ENCODE measurements around the gene TSPAN4. TPM values are rescaled to one million over a fixed set of nuclear protein-coding genes. Genes with fewer than 3 reads are reported as not detected.

Gene TSPAN4
- total and polyA plus RNA-seq, 10 of the 15 experiments (the other 5 are each of a cell fraction or from before 2014, with no cell fraction given): 0.37 to 14.0 (median 8.5) TPM; not detected in 1

DNA sequence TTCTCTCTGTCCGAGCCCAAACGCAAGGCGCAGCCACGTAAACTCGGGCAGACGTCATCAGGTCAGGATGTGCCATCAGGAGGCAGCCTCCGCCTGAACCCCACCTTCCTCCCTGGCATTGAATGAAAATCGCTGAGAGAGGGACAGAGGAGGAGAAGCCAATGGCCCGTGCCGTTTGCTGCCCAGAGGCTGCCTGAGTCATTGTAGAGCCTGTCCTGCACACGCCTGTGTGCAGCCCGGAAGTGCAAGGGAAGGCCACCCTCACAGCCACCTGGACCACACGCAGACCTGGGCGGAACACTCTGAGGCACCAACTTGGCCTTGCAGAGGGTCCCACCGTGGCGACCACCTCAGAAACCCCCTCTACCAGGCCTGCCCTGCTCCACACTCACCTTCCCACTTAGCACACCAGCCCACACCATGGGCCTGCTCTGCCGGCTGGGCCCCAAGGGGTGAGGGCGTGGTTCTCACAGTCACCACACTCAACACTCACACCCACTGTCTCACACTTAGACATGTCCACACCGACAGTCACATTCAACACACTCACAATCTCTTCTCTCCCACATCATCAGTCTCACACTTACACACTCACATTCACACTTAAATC is 58.9 kb downstream of the TSPAN4 start:
- TF ChIP-seq POLR2AphosphoS5 (IDR thresholded peaks at IDR 0.05; ENCODE audit: low read length): no peak
- TF ChIP-seq, protein P1, sequence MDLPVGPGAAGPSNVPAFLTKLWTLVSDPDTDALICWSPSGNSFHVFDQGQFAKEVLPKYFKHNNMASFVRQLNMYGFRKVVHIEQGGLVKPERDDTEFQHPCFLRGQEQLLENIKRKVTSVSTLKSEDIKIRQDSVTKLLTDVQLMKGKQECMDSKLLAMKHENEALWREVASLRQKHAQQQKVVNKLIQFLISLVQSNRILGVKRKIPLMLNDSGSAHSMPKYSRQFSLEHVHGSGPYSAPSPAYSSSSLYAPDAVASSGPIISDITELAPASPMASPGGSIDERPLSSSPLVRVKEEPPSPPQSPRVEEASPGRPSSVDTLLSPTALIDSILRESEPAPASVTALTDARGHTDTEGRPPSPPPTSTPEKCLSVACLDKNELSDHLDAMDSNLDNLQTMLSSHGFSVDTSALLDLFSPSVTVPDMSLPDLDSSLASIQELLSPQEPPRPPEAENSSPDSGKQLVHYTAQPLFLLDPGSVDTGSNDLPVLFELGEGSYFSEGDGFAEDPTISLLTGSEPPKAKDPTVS (IDR thresholded peaks at IDR 0.05; ENCODE audit: low read depth, low read length): no peak
- POLR2A ChIA-PET: no interaction called here
- H3K4me3 ChIP-seq: no peak overlapping the region
- BruUV-seq (replicated peaks): no TSS peak
- H3K4me1 ChIP-seq (ENCODE audit: control insufficient read depth, insufficient read depth, low read length): no peaks in the 10 kb centered on the region
- H3K27me3 ChIP-seq (replicated peaks in 1 of 2; ENCODE audit: control insufficient read depth in 2 of 2, insufficient read depth in 2 of 2, low read length in 1 of 2): no peaks in the 10 kb centered on the region
- no peaks in the 10 kb centered on the region for H3K9me3 ChIP-seq (replicated peaks; ENCODE audit: control insufficient read depth, insufficient read depth, low read length)
- H2AFZ ChIP-seq (ENCODE audit: control insufficient read depth, low read depth, low read length): no peak overlapping the region
- H3K9ac ChIP-seq (ENCODE audit: control insufficient read depth, insufficient read depth, low read length): no peak overlapping the region
- in situ Hi-C loops (cut with MboI): no loop called here
- peaks cover 8 to 41% of the 10 kb centered on the region in 2 experiments for H3K36me3 ChIP-seq (ENCODE audit: control insufficient read depth in 2 of 2, insufficient read depth in 2 of 2, low read length in 1 of 2)
- RAD21 ChIA-PET (ENCODE audit: unreplicated experiment): no interaction called here
- FAIRE-seq (no peak), ATAC-seq (no peak), DNase-seq (ENCODE audit: low read depth, low spot score) (no peak)
- SMC1A ChIA-PET (ENCODE audit: uncharacterized antibody, unreplicated experiment): no interaction called here
- no peak overlapping the region for H3K4me2 ChIP-seq (ENCODE audit: control insufficient read depth, insufficient read depth)
- H3K27ac ChIP-seq (ENCODE audit: control insufficient read depth, insufficient read depth): no peak overlapping the region
- 98% methylated on average over 19 of the region's 19 CpGs for WGBS (ENCODE audit: insufficient coverage, insufficient replicate concordance, low lambda C conversion rate, missing lambda C conversion rate)
- CTCF ChIA-PET: no interaction called here
- H3K79me2 ChIP-seq (ENCODE audit: control insufficient read depth, insufficient read depth, low read length): no peaks in the 10 kb centered on the region; the same call in 1 of the 2 replicates
- no peaks in the 10 kb centered on the region for H4K20me1 ChIP-seq (ENCODE audit: control insufficient read depth, insufficient read depth)
- intact Hi-C loops (cut with micrococcal nuclease; ENCODE audit: unreplicated experiment): no loop called here

DNA sequence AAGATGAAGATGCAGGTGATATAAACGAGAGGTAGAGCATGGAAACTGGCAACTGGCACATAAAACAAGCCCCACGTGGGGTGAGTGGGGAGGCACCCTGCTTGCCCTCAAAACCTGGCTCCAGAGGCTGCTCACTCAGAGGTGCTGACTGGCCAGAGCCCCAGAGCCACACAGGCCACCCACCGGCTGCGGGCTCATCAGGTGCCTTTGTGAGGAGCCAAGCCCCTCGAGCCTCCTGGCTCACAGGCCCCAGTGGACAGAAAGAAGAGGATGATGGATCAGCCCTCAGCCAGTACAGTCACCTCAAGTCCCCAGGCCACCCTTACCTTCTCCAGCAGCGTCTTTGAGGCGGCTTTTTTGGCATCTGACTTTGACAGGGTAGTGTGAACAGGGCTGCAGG is 61.7 kb downstream of the TSPAN4 start:
- Histone ChIP-seq H4K20me1 (ENCODE audit: control insufficient read depth, insufficient read depth) (no peaks in the 10 kb centered on the region), H3K79me2 (ENCODE audit: control insufficient read depth, insufficient read depth, low read length) (peaks cover 8% of the 10 kb centered on the region), H3K27me3 (replicated peaks in 1 of 2; ENCODE audit: control insufficient read depth in 2 of 2, insufficient read depth in 2 of 2, low read length in 1 of 2) (no peaks in the 10 kb centered on the region), H3K4me1 (ENCODE audit: control insufficient read depth, insufficient read depth, low read length) (peaks cover 21% of the 10 kb centered on the region), H3K27ac (ENCODE audit: control insufficient read depth, insufficient read depth) (no peak overlapping the region), H3K36me3 (ENCODE audit: control insufficient read depth in 2 of 2, insufficient read depth in 2 of 2, low read length in 1 of 2) (peaks cover 8 to 31% of the 10 kb centered on the region in 2 experiments), H3K9ac (ENCODE audit: control insufficient read depth, insufficient read depth, low read length) (no peak overlapping the region), H2AFZ (ENCODE audit: control insufficient read depth, low read depth, low read length) (no peak overlapping the region), H3K9me3 (replicated peaks; ENCODE audit: control insufficient read depth, insufficient read depth, low read length) (no peaks in the 10 kb centered on the region), H3K4me2 (ENCODE audit: control insufficient read depth, insufficient read depth) (no peak overlapping the region), H3K4me3 (no peak overlapping the region)
- CTCF ChIA-PET: no interaction called here
- no peak for ATAC-seq
- intact Hi-C loops (cut with micrococcal nuclease; ENCODE audit: unreplicated experiment) (no loop called here), in situ Hi-C loops (cut with MboI) (no loop called here)
- SMC1A ChIA-PET (ENCODE audit: uncharacterized antibody, unreplicated experiment): no interaction called here
- 93% methylated on average over 7 of the region's 7 CpGs for WGBS (ENCODE audit: insufficient coverage, insufficient replicate concordance, low lambda C conversion rate, missing lambda C conversion rate)
- no TSS peak for BruUV-seq (replicated peaks)
- no peak for FAIRE-seq
- RAD21 ChIA-PET (ENCODE audit: unreplicated experiment): no interaction called here
- POLR2A ChIA-PET: no interaction called here
- DNase-seq (ENCODE audit: low read depth, low spot score): no peak
- TF ChIP-seq TCF7 (IDR thresholded peaks at IDR 0.05; ENCODE audit: borderline replicate concordance) (no peak), MTA3 (IDR thresholded peaks at IDR 0.05; ENCODE audit: borderline replicate concordance, low read length) (no peak), EGR1 (IDR thresholded peaks at IDR 0.05; ENCODE audit: borderline replicate concordance in 1 of 2, low read depth in 2 of 2, low read length in 2 of 2) (no peak), EED (IDR thresholded peaks at IDR 0.05; ENCODE audit: low read depth) (no peak), CHD1 (IDR thresholded peaks at IDR 0.05; ENCODE audit: low read depth, low read length) (no peak), PML (IDR thresholded peaks at IDR 0.05; ENCODE audit: low read length) (no peak), MTA2 (IDR thresholded peaks at IDR 0.05; ENCODE audit: low read depth) (no peak), ETV6 (conservative IDR thresholded peaks at IDR 0.05 in 1 of 2, IDR thresholded peaks at IDR 0.05 in 1 of 2; ENCODE audit: borderline replicate concordance in 1 of 2, low read depth in 1 of 2) (no peak), ZNF217 (IDR thresholded peaks at IDR 0.05) (no peak), ZNF384 (IDR thresholded peaks at IDR 0.05; ENCODE audit: borderline replicate concordance, low read depth, low read length) (no peak), STAT3 (IDR thresholded peaks at IDR 0.05; ENCODE audit: low read depth, low read length) (no peak)
- TF ChIP-seq, protein P2, sequence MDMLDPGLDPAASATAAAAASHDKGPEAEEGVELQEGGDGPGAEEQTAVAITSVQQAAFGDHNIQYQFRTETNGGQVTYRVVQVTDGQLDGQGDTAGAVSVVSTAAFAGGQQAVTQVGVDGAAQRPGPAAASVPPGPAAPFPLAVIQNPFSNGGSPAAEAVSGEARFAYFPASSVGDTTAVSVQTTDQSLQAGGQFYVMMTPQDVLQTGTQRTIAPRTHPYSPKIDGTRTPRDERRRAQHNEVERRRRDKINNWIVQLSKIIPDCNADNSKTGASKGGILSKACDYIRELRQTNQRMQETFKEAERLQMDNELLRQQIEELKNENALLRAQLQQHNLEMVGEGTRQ (IDR thresholded peaks at IDR 0.05; ENCODE audit: borderline replicate concordance, low read depth, low read length): no peak
- TF ChIP-seq, protein P3, sequence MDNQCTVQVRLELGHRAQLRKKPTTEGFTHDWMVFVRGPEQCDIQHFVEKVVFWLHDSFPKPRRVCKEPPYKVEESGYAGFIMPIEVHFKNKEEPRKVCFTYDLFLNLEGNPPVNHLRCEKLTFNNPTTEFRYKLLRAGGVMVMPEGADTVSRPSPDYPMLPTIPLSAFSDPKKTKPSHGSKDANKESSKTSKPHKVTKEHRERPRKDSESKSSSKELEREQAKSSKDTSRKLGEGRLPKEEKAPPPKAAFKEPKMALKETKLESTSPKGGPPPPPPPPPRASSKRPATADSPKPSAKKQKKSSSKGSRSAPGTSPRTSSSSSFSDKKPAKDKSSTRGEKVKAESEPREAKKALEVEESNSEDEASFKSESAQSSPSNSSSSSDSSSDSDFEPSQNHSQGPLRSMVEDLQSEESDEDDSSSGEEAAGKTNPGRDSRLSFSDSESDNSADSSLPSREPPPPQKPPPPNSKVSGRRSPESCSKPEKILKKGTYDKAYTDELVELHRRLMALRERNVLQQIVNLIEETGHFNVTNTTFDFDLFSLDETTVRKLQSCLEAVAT (IDR thresholded peaks at IDR 0.05): no peak
